HG02943 (cell line): ENCODE data around the gene MBLAC1.
A peak's percentile ranks its signal among the peaks of the same experiment; 100 is the strongest.

Experiments used
- ATAC-seq: cut with Tn5 transposase; IDR thresholded peaks from one replicate; pipeline ENCODE4 v1.9.1; 2021; ENCODE audit warnings: mild to moderate bottlenecking, low read depth, moderate library complexity; ENCODE audit not compliant: unreplicated experiment

Gene MBLAC1

GRCh38 chr7:100095289-100095688 lies 31.5 kb upstream of the MBLAC1 start:
- no peak for ATAC-seq

- no peak for ATAC-seq
Observed at GRCh38 chr7:100095704-100096103, 31.1 kb upstream of the MBLAC1 start.

GRCh38 chr7:100098913-100099312 lies 27.9 kb upstream of the MBLAC1 start:
- no peak for ATAC-seq

- ATAC-seq: no peak
Observed at GRCh38 chr7:100099452-100099851, 27.3 kb upstream of the MBLAC1 start.

GRCh38 chr7:100100420-100101015 lies 26.2 kb upstream of the MBLAC1 start:
- ATAC-seq: peak; percentile 65

- ATAC-seq: peak; percentile 80
Observed at GRCh38 chr7:100101016-100101862, 25.5 kb upstream of the MBLAC1 start, which contains the start of the genes AP4M1 and MCM7. Gene AP4M1, plus strand, starts transcription at chr7:100101643. Its CDS starts 72 bp downstream, at chr7:100101715. Gene MCM7, minus strand, starts transcription at chr7:100101397. Its CDS starts 103 bp downstream, at chr7:100101294.

GRCh38 chr7:100102950-100103840 lies 23.6 kb upstream of the MBLAC1 start:
- no peak for ATAC-seq

GRCh38 chr7:100105534-100105933 lies 21.2 kb upstream of the MBLAC1 start:
- ATAC-seq: no peak

- ATAC-seq: no peak
Observed at GRCh38 chr7:100106633-100107032, 20.1 kb upstream of the MBLAC1 start.

GRCh38 chr7:100107125-100107737 lies 19.5 kb upstream of the MBLAC1 start:
- ATAC-seq: no peak

GRCh38 chr7:100107890-100108289 lies 18.9 kb upstream of the MBLAC1 start:
- ATAC-seq: no peak

- ATAC-seq: no peak
Observed at GRCh38 chr7:100109521-100110163, 17.1 kb upstream of the MBLAC1 start.

GRCh38 chr7:100111156-100111555 lies 15.6 kb upstream of the MBLAC1 start:
- no peak for ATAC-seq

GRCh38 chr7:100111914-100112313 lies 14.9 kb upstream of the MBLAC1 start:
- ATAC-seq: no peak

- ATAC-seq: no peak
Observed at GRCh38 chr7:100115026-100115425, 11.7 kb upstream of the MBLAC1 start.

- ATAC-seq: no peak
Observed at GRCh38 chr7:100118388-100119071, 8.2 kb upstream of the MBLAC1 start.

- peak; percentile 75 for ATAC-seq
Observed at GRCh38 chr7:100119072-100119969, 7.4 kb upstream of the MBLAC1 start, which contains the start of the genes CNPY4 and TAF6. Gene CNPY4, plus strand, starts transcription at chr7:100119634. Its CDS starts 111 bp downstream, at chr7:100119745. Gene TAF6, minus strand, starts transcription at chr7:100119358. Its CDS starts 5,149 bp downstream, at chr7:100114209.
